ENCODE measurements around the gene CDKN2AIP. TPM values are rescaled to one million over a fixed set of nuclear protein-coding genes. Genes with fewer than 3 reads are reported as not detected.
A peak's percentile ranks its signal among the peaks of the same experiment; 100 is the strongest.

The CDKN2AIP gene
- total and polyA plus RNA-seq, 10 of the 15 experiments (the other 5 are each of a cell fraction or from before 2014, with no cell fraction given) = 6.0 to 22.7 (median 15.9) TPM

- H4K20me1 ChIP-seq (ENCODE audit: control insufficient read depth, insufficient read depth) = no peaks in the 10 kb centered on the region
- POLR2A ChIA-PET = interaction anchor here (0.6 kb wide), 1 partner anchor 248 kb away, joined by 4 read pairs; no protein-coding TSS in a partner anchor
- H3K4me2 ChIP-seq (ENCODE audit: control insufficient read depth, insufficient read depth) = no peak overlapping the region
Observed at GRCh38 chr4:183471946-183472708, 27.7 kb downstream of the CDKN2AIP start.

More at GRCh38 chr4:183471946-183472708, 27.7 kb downstream of the CDKN2AIP start:
- Histone ChIP-seq H3K27me3 (replicated peaks in 1 of 2; ENCODE audit: control insufficient read depth in 2 of 2, insufficient read depth in 2 of 2, low read length in 1 of 2) (no peaks in the 10 kb centered on the region), H3K79me2 (ENCODE audit: control insufficient read depth, insufficient read depth, low read length) (no peaks in the 10 kb centered on the region), H3K9ac (ENCODE audit: control insufficient read depth, insufficient read depth, low read length) (no peak overlapping the region), H3K4me3 (no peak overlapping the region), H3K27ac (ENCODE audit: control insufficient read depth, insufficient read depth) (no peak overlapping the region), H2AFZ (ENCODE audit: control insufficient read depth, low read depth, low read length) (no peak overlapping the region; the same call in 1 of the 2 replicates), H3K4me1 (ENCODE audit: control insufficient read depth, insufficient read depth, low read length) (no peaks in the 10 kb centered on the region), H3K9me3 (replicated peaks; ENCODE audit: control insufficient read depth, insufficient read depth, low read length) (no peaks in the 10 kb centered on the region; the same call in 2 of the 3 replicates), H3K36me3 (ENCODE audit: control insufficient read depth in 2 of 2, insufficient read depth in 2 of 2, low read length in 1 of 2) (no peaks in the 10 kb centered on the region)
- intact Hi-C loops (cut with micrococcal nuclease; ENCODE audit: unreplicated experiment) = loop anchor here (1.0 to 5.0 kb wide), 5 partner anchors 128 to 690 kb away; no protein-coding TSS in a partner anchor
- TF ChIP-seq YY1 (IDR thresholded peaks at IDR 0.05; ENCODE audit: low read depth, low read length) = peak; percentile 60; the same call in 1 of the 2 replicates
- peak; percentile 83 for TF ChIP-seq SMC3 (IDR thresholded peaks at IDR 0.05; ENCODE audit: borderline replicate concordance, low read length)
- peak; percentile 74 to 79 (median 74) for TF ChIP-seq CTCF (IDR thresholded peaks at IDR 0.05 in 2 of 3, conservative IDR thresholded peaks at IDR 0.05 in 1 of 3; ENCODE audit: control insufficient read depth in 2 of 3, extremely low read depth in 1 of 3, insufficient read depth in 1 of 3, low read depth in 3 of 3, low read length in 3 of 3)
- TF ChIP-seq RAD21 (IDR thresholded peaks at IDR 0.05; ENCODE audit: insufficient read depth, low read depth, low read length) = peak; percentile 83
- no peak for TF ChIP-seq NRF1 (conservative IDR thresholded peaks at IDR 0.05; ENCODE audit: low read depth, low read length)
- DNase-seq (ENCODE audit: low read depth, low spot score) (peak; percentile 8), ATAC-seq (peak; percentile 94), FAIRE-seq (peak; percentile 80)
- CTCF ChIA-PET = interaction anchor here (1.2 to 3.2 kb wide), 2 partner anchors 128 to 131 kb away, joined by 3 to 10 read pairs; no protein-coding TSS in a partner anchor
- WGBS (ENCODE audit: insufficient coverage, insufficient replicate concordance, low lambda C conversion rate, missing lambda C conversion rate) = 27% methylated on average over 12 of the region's 12 CpGs
- SMC1A ChIA-PET (ENCODE audit: uncharacterized antibody, unreplicated experiment) = no interaction called here
- RAD21 ChIA-PET (ENCODE audit: unreplicated experiment) = no interaction called here
- no TSS peak for BruUV-seq (replicated peaks)
- in situ Hi-C loops (cut with MboI) = loop anchor here (5.0 to 10.0 kb wide), 2 partner anchors 130 to 623 kb away; no protein-coding TSS in a partner anchor

Data from GM12878 (cell line).